Ishikawa (cell line): ENCODE data around the gene DLGAP4.

Source experiments
- CEBPB ChIP-seq: IDR thresholded peaks from 2 replicates; pipeline ENCODE4 v1.6.1; 2012
- CREB1 ChIP-seq: IDR thresholded peaks from 2 replicates; pipeline ENCODE4 v1.6.1; 2012; ENCODE audit warnings: low read depth
- EGR1 ChIP-seq: IDR thresholded peaks from 2 replicates; pipeline ENCODE4 v1.6.1; 2012
- EP300 ChIP-seq: IDR thresholded peaks from 2 replicates; pipeline ENCODE4 v1.6.1; 2012; ENCODE audit warnings: borderline replicate concordance
- FOXM1 ChIP-seq: IDR thresholded peaks from 2 replicates; pipeline ENCODE4 v1.6.1; 2012; ENCODE audit warnings: low read depth, borderline replicate concordance
- MAX ChIP-seq: IDR thresholded peaks from 2 replicates; pipeline ENCODE4 v1.6.1; 2012
- NFIC ChIP-seq: IDR thresholded peaks from 2 replicates; pipeline ENCODE4 v1.6.1; 2012
- RAD21 ChIP-seq: IDR thresholded peaks from 2 replicates; pipeline ENCODE4 v1.6.1; 2012; ENCODE audit warnings: low read depth
- REST ChIP-seq: IDR thresholded peaks from 2 replicates; pipeline ENCODE4 v1.6.1; 2012; ENCODE audit warnings: low read depth, mild to moderate bottlenecking
- TAF1 ChIP-seq: IDR thresholded peaks from 2 replicates; pipeline ENCODE4 v1.6.1; 2012; ENCODE audit warnings: low read depth, mild to moderate bottlenecking
- TCF12 ChIP-seq: IDR thresholded peaks from 2 replicates; pipeline ENCODE4 v1.6.1; 2012; ENCODE audit warnings: low read depth
- TEAD4 ChIP-seq: IDR thresholded peaks from 2 replicates; pipeline ENCODE4 v1.6.1; 2012
- USF1 ChIP-seq: IDR thresholded peaks from 2 replicates; pipeline ENCODE4 v1.6.1; 2012
- YY1 ChIP-seq: IDR thresholded peaks from 2 replicates; pipeline ENCODE4 v1.6.1; 2012; ENCODE audit warnings: low read depth
- ZBTB7A ChIP-seq: IDR thresholded peaks from 2 replicates; pipeline ENCODE4 v1.6.1; 2012; ENCODE audit warnings: low read depth

DLGAP4 gene

GRCh38 chr20:36378686-36379085 is 72.5 kb downstream of the DLGAP4 start:
- TF ChIP-seq CREB1 (no peak), FOXM1 (no peak)

DNA sequence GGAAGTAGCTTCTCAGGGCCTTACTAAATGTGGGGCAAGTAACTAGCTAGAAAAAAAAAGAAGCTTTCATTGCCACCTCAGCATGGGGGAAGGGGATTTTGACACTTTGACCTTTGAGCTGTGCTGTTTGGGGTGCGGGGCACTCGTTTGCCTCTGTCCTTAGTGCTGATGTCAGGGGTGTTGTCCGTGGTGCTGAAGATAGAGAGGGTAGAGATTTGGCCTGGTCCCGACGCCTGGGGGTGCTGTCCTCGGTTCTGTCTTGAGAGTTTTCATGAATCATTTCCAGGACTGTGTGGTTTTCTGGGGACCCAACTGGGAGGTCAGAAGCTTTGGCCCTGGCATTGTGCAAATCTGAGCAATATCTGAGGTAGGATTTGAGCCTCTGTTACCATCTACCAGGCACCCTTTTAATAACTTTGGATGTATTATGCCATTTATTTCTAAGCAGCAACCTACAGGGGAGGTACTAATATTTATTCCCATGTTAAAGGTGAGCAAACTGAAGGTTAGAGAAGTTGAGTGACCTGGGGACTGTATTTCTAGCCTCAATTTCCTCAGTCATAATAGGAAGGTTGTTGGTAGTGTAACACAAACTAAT is 78.0 kb downstream of the DLGAP4 start:
- TF ChIP-seq REST (peak; percentile 99), EP300 (no peak), TAF1 (no peak), MAX (peak; percentile 65; the same call in 1 of the 2 replicates), ZBTB7A (peak; percentile 74; the same call in 1 of the 2 replicates), USF1 (no peak), TEAD4 (peak; percentile 16; the same call in 1 of the 2 replicates), CEBPB (no peak), RAD21 (peak; percentile 40; the same call in 1 of the 2 replicates)

- TF ChIP-seq YY1: no peak
- TF ChIP-seq CREB1: no peak
- TF ChIP-seq FOXM1: no peak
- TF ChIP-seq EP300: no peak
- TF ChIP-seq REST: no peak
- no peak for TF ChIP-seq EGR1
- no peak for TF ChIP-seq USF1
- no peak for TF ChIP-seq RAD21
- TF ChIP-seq TAF1: no peak
- TF ChIP-seq NFIC: no peak
- TF ChIP-seq CEBPB: no peak
- no peak for TF ChIP-seq ZBTB7A
- TF ChIP-seq TCF12: no peak
- TF ChIP-seq MAX: no peak
Observed at GRCh38 chr20:36385503-36385902, 79.4 kb downstream of the DLGAP4 start.

GRCh38 chr20:36386236-36386635 is 80.1 kb downstream of the DLGAP4 start:
- TF ChIP-seq RAD21: no peak
- TF ChIP-seq YY1: no peak
- TF ChIP-seq ZBTB7A: no peak
- no peak for TF ChIP-seq MAX
- TF ChIP-seq CREB1: no peak
- no peak for TF ChIP-seq TCF12
- no peak for TF ChIP-seq REST
- TF ChIP-seq TEAD4: no peak
- no peak for TF ChIP-seq FOXM1
- no peak for TF ChIP-seq NFIC

GRCh38 chr20:36390269-36390668 is 84.1 kb downstream of the DLGAP4 start:
- TF ChIP-seq USF1 (no peak), TAF1 (no peak), FOXM1 (no peak), TCF12 (no peak), RAD21 (no peak)
